Measurements from ENCODE around the gene C19orf73. TPM values are rescaled to one million over a fixed set of nuclear protein-coding genes. Genes with fewer than 3 reads are reported as not detected.
A peak's percentile ranks its signal among the peaks of the same experiment; 100 is the strongest.

C19orf73 gene
- total and polyA plus RNA-seq, 2 donors (not counting 1 experiment from before 2014, with no cell fraction given): 0.30 to 0.83 TPM

GRCh38 chr19:49136771-49137171 is 17.8 kb upstream of the C19orf73 start:
- peak in 1 of 2 donors; percentile 58 for DNase-seq (ENCODE audit: low read depth in 2 of 2)
- H3K27ac ChIP-seq (ENCODE audit: insufficient read depth, low read length): no peak overlapping the region

DNA sequence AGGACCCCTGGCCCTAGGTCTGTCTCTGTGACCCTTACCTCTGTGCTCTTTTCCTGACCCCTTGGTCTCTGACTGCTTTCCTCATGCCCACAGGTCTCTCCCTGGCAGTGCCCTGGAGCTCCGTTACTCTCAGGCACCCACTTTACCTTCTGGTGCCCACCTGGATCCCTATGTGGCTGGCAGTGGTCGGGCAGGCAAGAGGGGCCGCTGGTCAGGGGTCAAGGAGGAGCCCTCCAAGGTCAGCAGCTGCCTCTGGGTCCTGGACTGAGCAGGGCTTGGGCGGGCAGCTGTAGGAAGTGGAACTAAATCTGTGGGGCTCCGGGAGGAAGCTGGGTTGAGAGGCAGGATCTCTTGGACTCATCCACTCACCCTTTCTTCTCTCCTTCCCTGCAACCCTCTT is 16.7 kb upstream of the C19orf73 start:
- Histone ChIP-seq H3K27ac (ENCODE audit: insufficient read depth, low read length) (no peak overlapping the region), H3K4me1 (ENCODE audit: control insufficient read depth, extremely low read depth, insufficient read depth, low read length) (peaks cover 5% of the 10 kb centered on the region), H3K9ac (ENCODE audit: insufficient read depth, low read length) (no peak overlapping the region), H3K27me3 (ENCODE audit: control insufficient read depth, insufficient read depth, low read length) (no peaks in the 10 kb centered on the region), H2AFZ (ENCODE audit: low read length) (no peak overlapping the region), H3K4me2 (ENCODE audit: extremely low read depth, insufficient read depth, low read length) (no peak overlapping the region), H3K79me2 (ENCODE audit: control insufficient read depth, insufficient read depth, low read length) (no peaks in the 10 kb centered on the region), H4K20me1 (ENCODE audit: control insufficient read depth, extremely low read depth, insufficient read depth, low read length) (no peaks in the 10 kb centered on the region), H3K36me3 (ENCODE audit: control insufficient read depth, insufficient read depth, low read length) (no peaks in the 10 kb centered on the region), H3K4me3 (replicated peaks in 1 of 4; ENCODE audit: control extremely low read depth in 1 of 4, insufficient read depth in 1 of 4, low read depth in 3 of 4, low read length in 4 of 4) (no peak overlapping the region), H3K9me3 (ENCODE audit: control insufficient read depth, insufficient read depth, low read depth, low read length) (no peaks in the 10 kb centered on the region)
- TF ChIP-seq CTCF (conservative IDR thresholded peaks at IDR 0.05 in 1 of 2, IDR thresholded peaks at IDR 0.05 in 1 of 2; ENCODE audit: low read depth in 1 of 2, low read length in 2 of 2) (no peak), EZH2 (IDR thresholded peaks at IDR 0.05; ENCODE audit: low read length, missing control alignments) (no peak)
- DNase-seq (ENCODE audit: low read depth in 2 of 2): no peak

More at GRCh38 chr19:49136771-49137171, 17.8 kb upstream of the C19orf73 start:
- no peak overlapping the region for H3K9ac ChIP-seq (ENCODE audit: insufficient read depth, low read length)
- peak overlapping the region; percentile 17 for H2AFZ ChIP-seq (ENCODE audit: low read length)
- no peaks in the 10 kb centered on the region for H3K36me3 ChIP-seq (ENCODE audit: control insufficient read depth, insufficient read depth, low read length)
- TF ChIP-seq EZH2 (IDR thresholded peaks at IDR 0.05; ENCODE audit: low read length, missing control alignments) (no peak), CTCF (conservative IDR thresholded peaks at IDR 0.05 in 1 of 2, IDR thresholded peaks at IDR 0.05 in 1 of 2; ENCODE audit: low read depth in 1 of 2, low read length in 2 of 2) (no peak)
- peak overlapping the region in 1 of 4 experiments; percentile 4 for H3K4me3 ChIP-seq (replicated peaks in 1 of 4; ENCODE audit: control extremely low read depth in 1 of 4, insufficient read depth in 1 of 4, low read depth in 3 of 4, low read length in 4 of 4)
- H3K9me3 ChIP-seq (ENCODE audit: control insufficient read depth, insufficient read depth, low read depth, low read length): no peaks in the 10 kb centered on the region
- H3K79me2 ChIP-seq (ENCODE audit: control insufficient read depth, insufficient read depth, low read length): no peaks in the 10 kb centered on the region
- no peak overlapping the region for H3K4me2 ChIP-seq (ENCODE audit: extremely low read depth, insufficient read depth, low read length)
- H3K4me1 ChIP-seq (ENCODE audit: control insufficient read depth, extremely low read depth, insufficient read depth, low read length): peaks cover 5% of the 10 kb centered on the region
- H3K27me3 ChIP-seq (ENCODE audit: control insufficient read depth, insufficient read depth, low read length): no peaks in the 10 kb centered on the region
- no peaks in the 10 kb centered on the region for H4K20me1 ChIP-seq (ENCODE audit: control insufficient read depth, extremely low read depth, insufficient read depth, low read length)

- TF ChIP-seq CTCF (conservative IDR thresholded peaks at IDR 0.05 in 1 of 2, IDR thresholded peaks at IDR 0.05 in 1 of 2; ENCODE audit: low read depth in 1 of 2, low read length in 2 of 2): peak in 1 of 2 donors; percentile 3
- no peak for TF ChIP-seq EZH2 (IDR thresholded peaks at IDR 0.05; ENCODE audit: low read length, missing control alignments)
- no peak overlapping the region for H3K4me2 ChIP-seq (ENCODE audit: extremely low read depth, insufficient read depth, low read length)
- H3K9me3 ChIP-seq (ENCODE audit: control insufficient read depth, insufficient read depth, low read depth, low read length): no peaks in the 10 kb centered on the region
- H3K79me2 ChIP-seq (ENCODE audit: control insufficient read depth, insufficient read depth, low read length): no peaks in the 10 kb centered on the region
- H3K36me3 ChIP-seq (ENCODE audit: control insufficient read depth, insufficient read depth, low read length): no peaks in the 10 kb centered on the region
- DNase-seq (ENCODE audit: low read depth in 2 of 2): peak; percentile 20 to 63
- H3K9ac ChIP-seq (ENCODE audit: insufficient read depth, low read length): no peak overlapping the region
- H3K4me1 ChIP-seq (ENCODE audit: control insufficient read depth, extremely low read depth, insufficient read depth, low read length): peaks cover 5% of the 10 kb centered on the region
- no peaks in the 10 kb centered on the region for H4K20me1 ChIP-seq (ENCODE audit: control insufficient read depth, extremely low read depth, insufficient read depth, low read length)
- H3K27me3 ChIP-seq (ENCODE audit: control insufficient read depth, insufficient read depth, low read length): no peaks in the 10 kb centered on the region
- peak overlapping the region in 2 of 4 experiments; percentile 25 to 26 for H3K4me3 ChIP-seq (replicated peaks in 1 of 4; ENCODE audit: control extremely low read depth in 1 of 4, insufficient read depth in 1 of 4, low read depth in 3 of 4, low read length in 4 of 4)
- H2AFZ ChIP-seq (ENCODE audit: low read length): no peak overlapping the region
- no peak overlapping the region for H3K27ac ChIP-seq (ENCODE audit: insufficient read depth, low read length)
These were observed 14.9 kb upstream of the C19orf73 start for GRCh38 chr19:49133621-49134454.
